Measurements from ENCODE around the gene RING1.

The RING1 gene

DNA sequence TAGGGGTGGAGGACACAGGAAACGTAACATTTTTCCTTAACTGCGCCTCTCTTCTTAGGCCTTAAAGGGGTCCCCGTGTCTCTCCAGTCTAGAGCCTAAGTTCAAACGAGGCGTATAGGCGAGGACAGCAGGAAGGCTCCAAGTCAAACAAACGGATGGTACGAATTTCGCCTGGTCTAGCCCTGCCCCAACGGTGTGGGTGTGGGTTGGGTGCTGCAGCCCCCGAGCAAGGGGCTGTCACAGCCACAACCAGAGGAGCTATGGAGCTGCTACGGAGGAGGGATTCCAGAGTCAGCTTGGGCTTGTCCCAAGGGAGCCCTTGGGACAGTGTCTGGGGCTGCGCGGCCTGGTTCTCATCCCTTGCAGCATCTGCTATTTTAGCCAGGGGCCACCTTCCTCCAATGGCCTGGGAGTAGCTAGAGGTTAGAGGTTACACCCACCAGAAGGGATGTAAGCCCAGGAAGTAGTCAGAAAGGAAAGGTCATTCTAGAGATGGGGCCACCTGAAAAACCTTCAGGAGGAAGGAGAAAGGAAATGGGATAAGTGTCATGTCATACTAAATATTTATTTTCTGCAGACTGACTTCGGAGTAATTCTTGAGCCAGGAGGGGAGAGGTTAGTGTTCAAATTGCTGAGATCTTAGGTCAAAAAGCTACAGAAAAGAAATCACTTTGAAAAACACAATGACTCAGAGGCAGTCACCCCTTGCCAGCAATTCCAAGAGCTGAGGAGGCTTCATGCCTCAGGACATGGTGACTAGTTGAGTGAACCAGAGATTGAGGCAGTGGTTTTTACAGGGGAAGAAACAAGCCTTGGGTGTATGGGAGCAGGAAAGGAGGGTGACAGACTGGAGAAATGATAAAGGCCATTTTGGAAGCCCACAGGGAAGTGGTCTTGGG lies 41.7 kb downstream of the RING1 start:
- no peak for DNase-seq

DNA sequence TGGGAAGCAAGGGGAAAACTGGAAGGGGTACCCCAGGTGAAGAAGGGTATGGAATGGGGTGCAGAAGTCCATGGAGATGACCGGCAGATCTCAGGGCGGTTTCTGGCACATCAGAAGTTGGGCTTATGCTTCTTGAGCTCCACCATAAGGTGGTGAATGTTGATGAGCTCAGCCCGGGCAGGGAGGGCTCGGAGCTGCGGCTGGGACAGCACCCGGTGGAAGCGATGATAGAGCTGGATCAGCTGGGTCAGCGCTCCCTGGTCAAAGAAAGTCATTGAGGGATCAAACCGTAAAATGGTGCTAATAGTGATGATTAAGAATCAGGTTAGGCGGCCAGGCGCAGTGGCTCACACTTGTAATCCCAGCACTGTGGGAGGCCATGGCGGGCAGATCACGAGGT lies 42.4 kb downstream of the RING1 start:
- DNase-seq, result no peak

DNA sequence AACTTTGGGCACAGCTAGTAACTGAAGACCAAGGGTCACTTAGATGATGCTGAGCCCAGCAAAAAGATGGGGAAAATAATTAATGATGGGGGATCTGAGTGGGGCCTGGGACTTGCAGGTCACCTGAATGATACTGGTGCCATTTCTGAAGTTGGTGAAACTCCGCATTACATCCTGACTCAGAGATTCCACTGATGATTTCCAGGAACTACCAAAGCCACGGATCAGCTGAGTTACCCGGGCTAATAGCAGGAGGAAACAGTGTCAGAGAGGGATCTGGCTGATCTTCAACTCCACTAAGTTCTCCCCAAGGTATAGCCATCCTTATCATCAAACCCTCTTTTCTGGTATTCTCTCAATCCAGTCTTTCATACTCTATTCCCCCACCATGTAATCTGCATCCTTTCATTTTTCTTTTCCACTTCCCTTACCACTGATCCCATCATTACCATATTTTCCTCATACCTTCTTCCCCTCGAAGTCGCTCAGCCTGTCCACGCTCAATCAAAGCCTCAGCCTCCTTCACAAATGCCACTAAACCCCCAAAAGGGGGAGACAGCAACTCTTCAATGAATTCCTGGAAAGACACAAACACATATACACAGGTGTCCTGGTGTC lies 43.2 kb downstream of the RING1 start:
- DNase-seq, result no peak

DNA sequence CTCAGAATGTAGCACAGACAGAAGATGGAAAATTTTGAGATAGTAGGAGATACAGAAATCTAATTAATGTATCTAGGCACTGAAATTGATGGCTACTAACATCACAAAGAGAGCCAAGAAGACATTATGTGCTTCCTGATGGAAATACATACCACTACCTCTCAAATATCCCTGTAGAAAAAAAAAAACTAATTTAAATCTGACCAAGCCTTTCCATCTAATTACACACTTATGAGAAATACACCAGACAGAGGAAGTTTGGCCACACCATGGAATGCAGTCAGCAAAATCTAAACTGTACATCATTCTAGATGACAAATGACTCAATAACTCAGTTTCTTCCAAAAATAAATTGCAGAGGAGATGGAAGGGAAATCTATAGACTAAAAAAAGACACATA lies 44.5 kb downstream of the RING1 start:
- DNase-seq, result no peak

DNA sequence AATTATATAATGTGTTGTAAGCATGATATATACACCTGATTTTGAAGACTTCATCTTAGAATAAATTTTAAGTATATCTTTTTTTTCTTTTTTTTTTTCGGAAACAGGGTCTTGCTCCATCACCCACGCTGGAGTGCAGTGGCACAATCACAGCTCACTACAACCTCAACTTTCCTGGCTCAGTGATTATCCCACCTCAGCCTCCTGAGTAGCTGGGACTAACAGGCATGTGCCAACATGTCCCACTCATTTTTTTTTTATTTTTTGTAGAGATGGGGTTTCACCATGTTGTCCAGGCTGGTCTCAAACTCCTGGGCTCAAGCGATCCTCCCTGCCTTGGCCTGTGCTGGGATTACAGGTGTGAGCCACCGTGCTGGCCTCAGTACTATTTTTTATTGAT lies 46.3 kb downstream of the RING1 start:
- no peak for DNase-seq

DNA sequence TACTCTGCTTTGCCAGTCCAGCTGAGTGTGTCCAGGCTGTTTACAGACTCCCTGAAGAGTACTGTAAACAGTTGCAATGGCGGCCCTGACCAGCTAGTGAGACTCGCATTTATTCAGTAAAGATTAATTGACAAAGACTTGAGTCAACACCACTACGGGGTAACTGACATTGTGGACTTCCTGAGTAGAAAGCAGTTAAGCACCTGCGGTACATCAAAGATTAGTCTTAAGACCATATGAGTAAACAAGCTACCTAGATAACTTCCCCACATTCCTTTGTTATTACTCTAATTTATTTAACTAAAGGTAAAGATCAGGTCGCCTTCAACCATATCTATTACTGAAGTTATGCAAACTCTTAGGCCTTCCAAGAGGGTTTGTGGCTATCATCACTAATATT lies 50.7 kb downstream of the RING1 start:
- DNase-seq, result no peak

Measured in stimulated activated CD4-positive, alpha-beta T cell treated with anti-CD3 and anti-CD28 coated beads, Interleukin-2, amount 100 ng/mL, for 24 hours (primary cell).